ENCODE data around the gene RNF167.

The RNF167 gene

GRCh38 chr17:4986951-4987766, 47.1 kb downstream of the RNF167 start, which contains the start of gene CAMTA2:
CAMTA2 (minus strand) TSS chr17:4987675; CDS start chr17:4986222, 1,453 bp downstream.
- peak; percentile 96 for DNase-seq

DNA sequence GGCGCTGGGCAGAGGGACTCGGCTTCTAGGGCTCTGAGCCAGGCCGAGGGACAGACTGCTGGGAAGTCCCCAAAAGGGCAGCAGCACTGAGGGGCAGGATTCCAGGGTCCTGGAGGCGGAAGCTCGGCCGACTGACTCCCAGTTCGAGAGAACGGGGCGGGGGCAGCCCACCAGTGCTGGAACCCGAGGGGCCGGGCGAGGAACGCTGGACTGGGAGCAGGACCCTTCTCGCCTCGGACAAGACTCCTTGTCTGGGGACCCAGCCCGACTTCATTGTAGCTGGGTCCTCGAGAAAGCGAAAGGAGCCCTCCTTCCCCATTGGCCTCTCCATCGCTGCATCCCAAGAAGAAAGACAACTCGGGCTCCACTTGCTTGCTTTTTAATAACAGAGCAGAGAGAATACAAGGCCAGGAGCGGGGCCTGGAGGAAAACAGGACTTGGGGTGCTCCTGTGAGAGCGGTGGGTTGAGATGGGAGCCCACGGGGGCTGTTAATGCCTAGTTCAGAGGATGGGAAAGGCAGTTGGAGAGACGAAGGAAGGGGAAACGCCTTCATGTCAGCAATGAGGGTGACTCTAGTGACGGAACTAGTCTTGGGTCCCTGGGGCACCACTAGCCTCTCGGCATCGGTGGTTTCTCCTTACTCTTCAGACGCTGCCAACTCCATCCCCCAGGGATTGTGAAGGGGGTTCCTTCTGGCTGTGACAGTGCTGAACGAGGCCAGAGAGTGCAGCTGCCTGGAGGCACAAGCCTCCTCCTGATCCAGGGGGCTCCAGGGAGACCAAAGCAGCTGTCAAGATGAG, 47.9 kb downstream of the RNF167 start:
- DNase-seq: peak; percentile 55

- DNase-seq: peak; percentile 49
Measured at GRCh38 chr17:4994081-4994595, 54.1 kb downstream of the RNF167 start.

Measured in NCI-H82 (cell line).